KG1 (cell line): ENCODE data around the gene EIF4G3.
"Not testable (repeated sequence)": the region's sequence is repeated elsewhere in the genome, so short reads cannot be mapped to it uniquely, and the experiment has no call there.

Source experiments
- DNase-seq: peaks from one replicate; lab custom pipeline; 2025; lab: John Stamatoyannopoulos, UW

The EIF4G3 gene

DNA sequence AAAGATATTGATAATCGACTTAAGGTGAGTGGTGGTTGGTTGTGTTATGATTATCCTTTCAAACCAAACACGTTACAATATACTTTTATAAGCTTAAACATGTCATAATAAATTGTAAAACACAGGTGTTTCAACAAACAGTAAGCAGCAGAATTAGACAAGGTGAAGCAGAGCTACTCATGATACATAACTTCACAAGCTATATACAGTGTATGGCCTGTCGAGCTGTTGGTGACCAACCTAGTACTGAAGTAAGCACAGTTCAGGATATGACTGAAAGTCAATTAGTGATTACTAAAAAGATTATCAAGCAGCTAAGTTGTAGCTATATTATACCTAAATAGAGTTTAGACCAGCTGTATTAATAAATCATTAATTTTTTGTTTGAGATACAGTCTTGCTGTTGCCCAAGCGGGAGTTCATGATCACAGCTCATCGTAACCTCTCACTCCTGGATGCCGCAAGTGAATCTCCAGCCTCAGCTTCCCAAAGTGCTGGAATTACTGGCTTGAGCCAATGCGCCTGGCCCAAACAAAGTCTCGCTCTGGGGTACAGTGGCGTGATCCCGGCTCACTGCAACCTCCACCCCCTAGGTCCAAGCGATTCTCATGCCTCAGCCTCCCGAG lies 148.1 kb downstream of the EIF4G3 start:
- no peak for DNase-seq

DNA sequence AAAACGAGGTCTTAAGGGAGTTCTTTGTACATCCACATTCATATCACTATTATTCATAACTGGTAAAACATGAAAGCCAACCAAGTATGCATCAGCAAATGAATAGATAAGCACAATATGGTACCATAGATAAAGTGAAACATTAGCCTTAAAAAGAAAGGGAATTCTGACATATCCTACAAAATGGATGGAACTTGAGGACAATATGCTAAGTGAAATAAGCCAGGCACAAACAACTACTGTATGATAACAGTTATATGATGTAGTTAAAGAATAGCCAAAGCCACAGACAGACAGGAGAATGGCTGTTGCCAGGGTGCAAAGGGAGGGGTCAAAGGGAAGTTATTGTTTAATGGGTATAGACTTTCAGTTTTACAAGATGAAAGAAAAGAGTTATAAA lies 148.9 kb downstream of the EIF4G3 start:
- DNase-seq, result no peak

DNA sequence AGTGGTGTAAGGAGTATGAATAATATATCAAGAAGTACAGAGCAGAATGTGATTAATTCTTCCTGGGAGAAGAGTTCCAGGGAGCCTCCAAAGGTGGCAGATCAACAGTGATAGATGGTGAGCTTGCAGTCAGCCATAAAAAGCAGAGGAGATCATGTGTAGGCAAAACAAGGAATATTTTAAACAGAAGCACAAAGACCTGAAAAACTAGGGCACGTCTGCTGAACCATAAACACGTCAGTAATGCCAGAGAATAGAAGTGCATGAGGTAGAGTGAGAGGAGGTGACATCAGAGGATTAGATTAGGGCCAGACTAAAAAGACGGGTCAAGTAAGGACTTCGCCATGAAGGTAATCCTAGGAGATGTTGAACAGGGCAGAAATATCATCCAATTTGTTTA lies 151.8 kb downstream of the EIF4G3 start:
- DNase-seq, result no peak

DNA sequence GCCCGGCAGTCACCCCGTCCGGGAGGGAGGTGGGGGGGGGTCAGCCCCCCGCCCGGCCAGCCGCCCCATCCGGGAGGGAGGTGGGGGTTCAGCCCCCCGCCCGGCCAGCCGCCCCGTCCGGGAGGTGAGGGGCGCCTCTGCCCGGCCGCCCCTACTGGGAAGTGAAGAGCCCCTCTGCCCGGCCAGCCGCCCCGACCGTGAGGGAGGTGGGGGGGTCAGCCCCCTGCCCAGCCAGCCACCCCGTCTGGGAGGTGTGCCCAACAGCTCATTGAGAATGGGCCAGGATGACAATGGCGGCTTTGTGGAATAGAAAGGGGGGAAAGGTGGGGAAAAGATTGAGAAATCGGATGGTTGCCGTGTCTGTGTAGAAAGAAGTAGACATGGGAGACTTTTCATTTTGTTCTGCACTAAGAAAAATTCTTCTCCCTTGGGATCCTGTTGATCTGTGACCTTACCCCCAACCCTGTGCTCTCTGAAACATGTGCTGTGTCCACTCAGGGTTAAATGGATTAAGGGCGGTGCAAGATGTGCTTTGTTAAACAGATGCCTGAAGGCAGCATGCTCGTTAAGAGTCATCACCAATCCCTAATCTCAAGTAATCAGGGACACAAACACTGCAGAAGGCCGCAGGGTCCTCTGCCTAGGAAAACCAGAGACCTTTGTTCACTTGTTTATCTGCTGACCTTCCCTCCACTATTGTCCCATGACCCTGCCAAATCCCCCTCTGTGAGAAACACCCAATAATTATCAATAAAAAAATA lies 152.4 kb downstream of the EIF4G3 start:
- not testable (repeated sequence) for DNase-seq

DNA sequence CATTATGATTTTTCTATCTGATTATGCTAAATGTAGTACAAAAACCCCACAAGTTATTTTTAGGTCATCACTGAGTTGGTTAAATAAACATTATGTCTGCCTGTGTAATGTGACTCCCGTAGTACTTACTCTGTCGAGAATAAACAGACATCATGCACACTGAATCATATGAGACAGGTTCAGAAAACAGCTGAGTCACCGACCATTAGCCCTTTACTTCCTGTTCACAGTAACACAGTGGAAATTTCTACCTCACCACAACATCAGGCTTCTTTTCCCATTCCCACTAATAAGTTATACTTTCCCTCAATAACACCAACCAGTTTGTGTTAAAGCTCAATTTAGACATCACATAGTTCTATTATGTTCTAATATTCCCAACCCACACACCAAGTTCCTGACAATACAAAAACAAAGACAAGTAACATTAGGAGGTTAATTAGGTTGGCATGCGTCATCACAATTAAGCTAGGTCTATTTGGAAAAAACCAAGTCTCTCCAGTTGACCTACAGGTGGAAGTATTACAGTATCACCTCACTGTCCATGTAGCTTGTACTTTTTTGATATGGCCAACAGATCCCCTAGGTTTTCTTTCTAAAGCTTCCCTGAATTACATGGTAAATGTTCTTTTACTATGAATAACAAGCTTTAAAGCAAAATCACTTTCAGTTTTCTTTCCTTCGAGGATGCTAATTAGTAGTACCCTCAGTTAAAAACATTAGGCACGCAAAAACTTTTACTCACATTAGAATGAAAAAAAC lies 154.2 kb downstream of the EIF4G3 start:
- peak; percentile 55 for DNase-seq

DNA sequence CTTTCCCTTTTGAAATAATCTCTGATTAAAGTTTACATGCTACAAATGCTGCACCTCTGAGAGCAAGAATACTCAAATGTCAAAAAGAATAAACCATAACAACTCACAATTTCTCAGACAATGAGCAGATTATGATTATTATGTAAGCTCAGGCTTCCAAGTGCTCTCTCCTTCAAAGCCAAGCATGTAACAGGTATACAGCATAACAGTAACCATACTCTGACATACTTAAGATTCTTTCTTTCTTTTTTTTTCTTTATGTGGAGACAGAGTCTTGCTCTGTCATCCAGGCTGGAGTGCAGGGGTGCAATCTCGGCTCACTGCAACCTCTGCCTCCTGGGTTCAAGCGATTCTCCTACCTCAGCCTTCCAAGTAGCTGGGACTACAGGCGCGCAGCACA lies 155.4 kb downstream of the EIF4G3 start:
- no peak for DNase-seq

DNA sequence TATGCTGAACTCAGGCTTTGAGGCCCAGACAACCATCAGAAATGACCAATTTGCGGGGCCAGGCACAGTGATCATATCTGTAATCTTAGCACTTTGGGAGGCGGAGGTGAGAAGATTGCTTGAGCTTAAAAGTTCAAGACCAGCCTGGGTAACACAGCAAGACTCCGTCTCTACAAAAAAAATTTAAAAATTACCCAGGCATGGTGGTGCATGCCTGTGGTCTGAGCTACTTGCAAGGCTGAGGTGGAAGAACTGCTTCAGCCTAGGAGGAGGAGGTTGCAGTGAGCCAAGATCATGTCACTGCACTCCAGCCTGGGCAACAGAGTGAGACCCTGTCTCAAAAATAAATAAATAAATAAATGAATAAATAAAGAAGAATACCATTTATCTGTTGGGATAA lies 156.5 kb downstream of the EIF4G3 start:
- no peak for DNase-seq

DNA sequence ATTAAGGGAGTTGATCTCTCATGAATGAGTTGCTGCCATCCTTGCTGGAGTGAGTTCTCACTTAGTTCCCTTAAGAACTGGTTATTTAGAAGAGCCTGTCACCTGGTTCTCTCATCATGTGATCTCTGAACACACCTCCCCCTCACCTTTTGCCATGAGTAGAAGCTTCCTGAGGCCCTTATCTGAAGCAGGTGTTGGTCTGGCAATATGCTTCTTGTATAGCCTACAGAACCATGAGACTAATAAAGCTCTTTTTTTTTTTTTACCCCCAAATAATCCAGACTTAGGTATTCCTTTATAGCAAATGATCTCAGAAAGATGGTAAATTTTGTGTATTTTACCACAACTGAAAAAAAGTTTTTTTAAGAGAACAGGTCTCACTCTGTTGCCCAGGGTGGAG lies 158.0 kb downstream of the EIF4G3 start:
- DNase-seq, result no peak

DNA sequence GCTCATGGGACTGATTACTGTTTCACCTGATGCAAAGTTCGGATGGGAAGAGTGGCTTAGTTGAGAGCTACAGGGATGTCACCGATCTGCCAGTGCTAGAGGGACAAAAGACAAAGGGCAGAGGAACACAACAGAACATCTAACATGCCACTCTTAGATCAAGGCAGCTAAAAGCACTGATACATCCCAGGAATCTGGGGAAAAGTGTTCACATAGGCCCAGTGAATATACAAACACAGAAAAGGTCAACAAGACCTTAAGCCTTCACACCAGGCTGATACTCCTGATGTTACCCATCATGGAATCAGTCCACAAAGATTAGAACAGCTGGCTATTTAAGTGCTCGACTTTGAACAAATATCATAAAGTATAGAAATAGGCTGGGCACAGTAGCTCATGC lies 163.2 kb downstream of the EIF4G3 start:
- DNase-seq, result no peak

DNA sequence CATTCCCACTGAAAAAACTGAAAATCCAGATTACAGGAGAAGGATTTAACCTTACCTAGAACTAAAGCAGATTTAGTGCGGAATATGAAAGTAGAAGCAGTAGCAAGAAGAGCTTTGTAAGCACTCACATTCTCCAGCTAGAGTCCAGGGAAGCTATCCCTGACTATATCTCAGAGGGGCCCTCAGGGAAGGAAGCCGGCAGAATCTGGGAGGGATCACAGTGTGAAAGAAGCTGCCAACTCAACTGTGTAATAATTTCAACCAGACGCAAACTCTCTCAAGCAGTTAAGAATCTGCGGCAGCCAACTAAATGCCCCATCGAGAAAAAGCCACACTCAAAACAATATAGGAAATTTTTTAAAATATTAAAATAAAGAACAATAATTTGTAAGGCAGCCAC lies 163.8 kb downstream of the EIF4G3 start:
- no peak for DNase-seq

DNA sequence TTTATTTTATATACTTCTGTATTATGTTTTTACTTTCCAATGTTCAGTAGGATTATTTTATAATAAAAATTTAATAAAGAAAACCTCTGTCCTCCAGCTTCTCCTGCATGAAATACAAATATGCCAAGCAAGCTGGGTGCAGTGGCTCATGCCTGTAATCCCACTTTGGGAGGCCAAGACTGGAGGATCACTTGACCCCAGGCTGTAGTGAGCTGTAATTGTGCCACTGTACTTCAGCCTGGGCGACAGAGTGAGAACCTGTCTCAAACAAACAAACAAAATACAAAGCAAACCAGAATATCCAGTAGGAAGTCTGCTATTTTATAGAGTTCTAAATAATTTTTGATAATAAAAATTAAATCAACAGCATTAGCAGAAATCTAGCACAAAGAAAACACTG lies 168.8 kb downstream of the EIF4G3 start:
- no peak for DNase-seq

DNA sequence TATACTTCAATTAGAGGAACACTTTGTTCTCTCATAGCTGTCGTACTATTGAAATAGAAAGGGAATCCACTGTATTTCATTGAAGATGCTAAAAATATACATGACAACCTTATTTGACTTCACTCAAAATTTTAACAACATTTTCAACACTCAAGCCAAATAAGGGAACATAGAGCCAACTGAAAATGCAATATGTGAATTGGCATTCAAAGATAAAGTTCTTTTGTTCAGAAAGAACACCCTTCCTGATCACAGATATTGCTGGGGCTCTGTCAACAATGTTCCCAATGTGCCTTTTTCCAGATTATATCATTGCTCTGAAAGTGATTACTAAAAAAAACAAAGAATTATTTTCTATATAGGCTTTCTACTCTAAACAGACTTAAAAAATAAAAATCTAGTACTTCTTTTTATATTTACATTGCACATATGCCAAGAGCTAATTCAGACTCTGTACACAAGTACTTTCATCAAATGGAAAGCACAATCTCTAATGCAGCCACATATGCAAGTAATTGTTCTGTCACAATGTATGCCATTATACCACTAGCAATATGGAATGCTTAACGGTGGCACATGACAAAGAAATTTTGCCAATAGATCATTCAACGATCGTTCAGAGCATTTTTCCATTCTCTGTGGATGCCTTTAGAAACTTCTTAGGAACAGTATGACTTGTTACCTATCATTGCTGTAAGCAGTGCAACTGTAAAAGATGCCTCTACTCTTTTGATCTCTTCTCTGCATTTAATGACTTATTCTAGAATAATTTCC lies 171.0 kb downstream of the EIF4G3 start:
- no peak for DNase-seq

DNA sequence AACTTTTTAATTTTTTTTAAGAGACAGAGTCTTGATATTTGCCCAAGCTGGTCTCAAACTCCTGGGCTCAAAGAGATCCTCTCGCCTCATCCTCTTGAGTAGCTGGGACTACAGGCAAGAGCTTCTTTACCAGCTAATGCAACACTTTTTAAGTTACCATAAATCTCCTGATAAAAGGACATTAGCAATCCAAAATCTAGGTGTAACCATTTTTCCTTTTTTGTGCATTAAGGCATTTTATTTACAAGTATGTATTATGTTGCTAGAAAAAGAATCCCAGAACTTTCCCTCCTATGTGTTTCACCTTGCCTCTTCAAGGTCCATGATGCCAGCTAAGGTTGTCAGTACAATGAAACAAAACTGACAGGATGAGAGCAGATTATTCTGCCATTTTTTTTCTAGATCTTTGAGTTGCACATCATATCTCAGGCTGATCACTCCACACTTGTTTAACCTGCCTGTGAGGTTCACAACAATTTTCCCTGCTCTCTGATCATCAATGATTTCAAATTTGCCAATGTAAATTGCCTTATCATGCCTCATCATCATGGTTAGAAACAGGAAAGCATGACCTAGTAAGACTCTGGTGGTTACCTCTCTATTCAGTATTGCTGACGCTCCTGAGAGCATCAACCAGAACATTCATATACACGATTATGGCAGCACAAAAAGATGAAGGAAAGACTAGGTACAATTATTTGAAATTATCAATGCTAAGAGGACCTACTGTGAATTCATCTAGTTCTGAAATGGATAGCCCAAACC lies 173.2 kb downstream of the EIF4G3 start:
- no peak for DNase-seq

DNA sequence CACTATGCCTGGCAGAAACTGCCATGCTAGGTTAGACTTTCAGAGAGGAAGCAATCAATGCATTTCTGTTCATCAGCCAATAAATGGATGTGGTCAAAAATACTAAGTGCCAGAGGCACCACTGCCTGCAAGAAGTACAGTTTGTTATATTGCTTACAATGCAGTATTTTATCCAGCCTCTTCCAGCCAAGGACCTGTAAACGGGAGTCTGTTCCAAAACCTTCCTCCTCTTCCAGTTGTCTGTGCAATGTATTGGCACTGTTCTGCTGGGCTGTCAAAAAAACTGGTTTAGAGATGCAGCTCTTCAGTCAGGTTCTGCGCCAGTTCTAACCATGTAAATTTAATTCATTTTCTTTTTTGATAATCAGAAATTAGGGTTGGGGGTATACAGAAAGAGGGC lies 175.7 kb downstream of the EIF4G3 start:
- DNase-seq, result no peak

DNA sequence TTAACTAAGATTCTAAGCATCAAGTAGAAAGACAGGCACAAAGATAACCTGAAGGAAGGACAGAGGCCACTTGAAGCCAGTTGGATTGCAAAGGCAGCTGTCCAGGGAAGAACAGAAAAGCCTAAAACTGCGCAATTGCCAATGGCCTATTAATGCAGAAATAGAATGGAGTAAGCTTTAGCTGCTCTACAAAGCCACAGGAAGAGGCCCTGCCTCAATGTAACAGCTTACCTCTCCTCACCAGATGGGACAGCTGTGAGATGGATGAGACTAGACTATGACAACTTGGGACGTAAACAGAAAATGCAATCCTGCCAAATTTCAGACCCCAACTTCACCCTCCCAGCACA lies 176.5 kb downstream of the EIF4G3 start:
- no peak for DNase-seq

DNA sequence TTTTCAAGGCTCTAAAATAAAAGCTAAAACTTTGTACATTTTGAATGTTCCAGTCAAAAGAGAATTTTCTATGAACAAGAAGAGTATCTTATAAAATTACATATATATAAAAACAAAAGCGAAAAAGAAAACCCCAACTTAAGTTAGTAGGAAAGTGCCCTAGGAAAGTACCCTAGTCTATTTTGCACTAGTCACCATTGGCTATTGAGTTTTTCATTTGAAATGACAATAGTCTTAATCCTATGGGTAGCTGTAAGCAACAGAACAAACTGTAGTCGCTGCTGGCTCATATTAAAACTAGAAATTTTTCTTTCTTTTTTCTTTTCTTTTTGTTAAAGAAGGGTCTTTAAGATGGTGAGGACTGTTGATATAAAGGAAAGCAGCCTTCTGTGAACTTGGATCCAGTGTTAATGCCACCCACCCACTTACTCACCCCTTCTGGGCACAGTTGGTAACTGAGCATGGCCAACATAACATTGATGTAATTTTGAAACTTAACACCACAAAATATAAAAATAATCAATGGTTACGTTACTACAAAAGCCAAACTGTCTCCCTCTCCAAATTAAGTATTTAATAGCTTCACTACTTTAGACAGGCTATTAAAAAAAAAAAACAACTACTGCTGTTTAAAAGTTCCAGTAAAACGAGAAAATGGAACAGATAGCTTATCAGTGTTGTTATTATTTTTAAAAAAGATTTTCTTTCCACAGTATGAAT lies 177.0 kb downstream of the EIF4G3 start:
- DNase-seq, result no peak

DNA sequence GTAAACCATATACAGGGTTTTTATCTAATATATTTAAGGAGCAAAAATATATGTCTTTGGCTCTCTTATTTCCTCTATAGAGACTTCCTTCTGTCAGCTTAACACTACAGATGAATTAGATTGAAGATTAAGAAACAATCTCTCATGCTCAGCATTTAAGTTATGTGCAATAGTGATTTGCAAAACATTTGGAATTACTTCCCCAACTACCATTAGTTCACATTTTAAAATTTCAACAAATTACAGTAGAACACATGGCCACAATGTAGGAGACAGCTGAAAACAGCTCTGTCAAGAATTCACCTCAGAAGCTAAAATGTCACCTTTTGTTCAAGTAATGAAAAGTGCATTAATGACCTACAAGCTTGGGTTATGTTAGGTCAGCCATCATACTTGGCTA lies 177.9 kb downstream of the EIF4G3 start:
- no peak for DNase-seq

DNA sequence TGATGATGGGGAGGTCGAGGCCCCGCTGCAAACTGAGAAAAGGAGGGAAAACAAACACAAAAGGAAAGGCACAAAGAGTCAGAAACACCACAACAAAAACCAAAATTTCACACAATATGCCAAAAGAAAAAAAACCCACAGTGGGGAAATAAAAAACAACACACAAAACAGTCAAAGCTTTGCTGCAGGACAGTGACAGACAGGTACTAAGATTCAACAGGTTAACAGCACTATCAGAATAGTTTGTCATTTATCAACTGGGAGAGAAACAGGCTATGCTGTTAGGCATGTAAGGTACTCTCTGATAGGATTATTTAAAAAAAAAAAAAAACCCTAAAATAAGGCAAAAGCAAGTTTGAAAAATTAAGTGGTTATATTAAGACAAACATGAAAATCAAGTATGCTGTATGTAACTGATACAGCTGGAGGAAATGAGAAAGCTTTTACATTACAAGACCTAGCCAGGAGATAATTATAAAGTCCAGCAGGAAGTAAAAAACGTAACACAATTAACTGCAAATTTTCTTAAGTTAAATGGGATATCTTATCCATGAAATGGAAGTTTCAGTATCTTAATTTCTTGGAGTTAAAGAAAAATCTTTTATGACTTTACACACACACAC lies 179.0 kb downstream of the EIF4G3 start:
- DNase-seq, result no peak

DNA sequence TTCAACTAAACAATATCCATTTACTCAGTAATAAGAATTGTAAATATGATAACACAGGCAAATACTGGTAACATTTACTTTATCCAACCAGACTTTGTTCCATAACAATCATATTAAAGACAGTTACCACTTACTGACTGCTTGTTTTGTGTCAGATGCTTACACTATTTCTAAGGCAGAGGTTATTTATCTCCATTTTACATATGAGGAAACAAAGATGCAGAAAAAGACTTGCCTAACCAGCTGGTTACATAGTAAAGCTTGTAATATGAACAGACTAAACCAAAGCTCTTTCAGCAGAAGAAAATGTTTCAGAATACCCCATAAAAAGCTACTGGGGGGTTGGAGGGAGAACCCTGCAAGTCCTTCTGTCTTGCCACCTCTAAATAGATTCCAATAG lies 180.1 kb downstream of the EIF4G3 start:
- no peak for DNase-seq

DNA sequence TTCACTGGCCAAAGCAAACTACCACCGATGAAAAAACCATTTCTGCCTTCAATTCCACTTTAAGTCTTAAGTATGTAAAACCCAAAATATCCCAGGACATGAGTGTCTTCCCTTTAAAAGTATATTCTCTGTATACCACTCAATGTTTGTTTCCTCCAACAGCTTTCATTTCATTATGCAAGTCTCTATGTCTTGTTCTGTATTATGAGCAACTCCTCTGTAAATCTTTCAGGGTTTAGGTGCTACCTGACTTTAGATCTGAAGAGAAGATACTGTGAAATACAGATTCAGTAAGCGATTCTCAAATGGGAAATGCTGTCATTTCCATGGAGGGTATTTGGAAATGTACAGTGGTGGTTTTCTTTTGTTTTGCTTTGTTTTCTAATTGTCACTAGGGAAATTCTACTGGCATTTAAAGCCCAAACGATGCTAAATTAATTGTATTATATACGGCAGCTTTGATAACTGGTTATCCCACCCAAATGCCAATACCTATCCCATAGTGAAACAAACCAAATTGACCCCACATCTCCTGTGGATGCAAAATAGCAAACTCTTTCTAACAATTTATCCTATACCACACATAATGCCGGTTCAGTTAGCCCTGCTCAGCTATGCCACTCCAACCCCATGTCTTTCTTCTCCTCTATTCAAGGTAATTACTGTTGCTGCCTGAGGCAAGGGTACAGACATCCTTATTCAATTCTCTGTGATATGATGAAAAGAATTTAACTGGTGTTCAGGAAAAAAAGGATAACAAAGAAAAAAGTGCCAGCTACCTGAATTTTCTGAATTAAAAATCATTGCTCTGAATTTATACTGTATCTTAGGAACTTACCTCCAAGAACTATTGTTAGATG lies 182.8 kb downstream of the EIF4G3 start:
- DNase-seq, result no peak
